ENCODE data around the gene TOMM40.
"Not testable (repeated sequence)": the region's sequence is repeated elsewhere in the genome, so short reads cannot be mapped to it uniquely, and the experiment has no call there.

DNA sequence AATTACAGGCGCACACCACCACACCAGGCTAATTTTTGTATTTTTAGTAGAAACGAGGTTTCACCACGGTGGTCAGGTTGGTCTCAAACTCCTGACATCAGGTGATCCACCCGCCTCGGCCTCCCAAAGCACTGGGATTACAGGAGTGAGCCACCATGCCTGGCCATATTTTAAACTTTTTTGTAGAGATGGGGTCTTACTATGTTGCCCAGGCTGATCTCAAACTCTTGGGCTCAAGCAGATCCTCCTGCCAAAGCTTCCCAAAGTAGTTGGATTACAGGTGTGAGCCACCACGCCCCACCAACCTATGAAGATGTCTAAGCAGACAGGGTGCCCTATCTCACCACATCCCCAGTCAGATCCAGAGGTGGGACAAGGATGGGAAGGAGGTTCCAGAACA lies 20.8 kb downstream of the TOMM40 start:
- not testable (repeated sequence) for TF ChIP-seq CTCF (conservative IDR thresholded peaks at IDR 0.05; ENCODE audit: low read length); EZH2phosphoT487 (IDR thresholded peaks at IDR 0.05; ENCODE audit: borderline replicate concordance, low read depth, low read length)

Measured in OCI-LY7 (cell line).